ENCODE measurements around the gene NPIPB2.

NPIPB2 gene

DNA sequence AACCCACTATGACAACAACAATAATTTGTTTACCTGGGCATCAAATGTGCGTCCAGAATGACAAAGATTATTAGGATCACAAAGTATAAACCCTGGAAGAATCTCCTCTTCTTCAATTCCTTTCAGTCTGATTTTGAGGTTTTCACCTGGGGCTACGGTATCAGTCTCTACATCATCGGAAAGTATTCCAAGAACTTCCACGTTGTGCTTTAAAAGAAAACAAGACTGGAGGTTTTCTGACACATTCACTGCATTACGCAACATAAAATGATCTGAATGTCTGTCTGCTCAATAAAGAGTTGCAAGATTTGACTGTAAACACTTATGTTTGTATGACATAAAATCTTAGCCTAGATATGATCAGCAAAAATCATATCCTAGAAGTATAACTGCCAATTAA, 64.5 kb downstream of the NPIPB2 start:
- H3K4me3 ChIP-seq (ENCODE audit: control insufficient read depth, low read depth, low read length): no peak overlapping the region
- DNase-seq (ENCODE audit: low read depth): no peak
- TF ChIP-seq, protein P1, sequence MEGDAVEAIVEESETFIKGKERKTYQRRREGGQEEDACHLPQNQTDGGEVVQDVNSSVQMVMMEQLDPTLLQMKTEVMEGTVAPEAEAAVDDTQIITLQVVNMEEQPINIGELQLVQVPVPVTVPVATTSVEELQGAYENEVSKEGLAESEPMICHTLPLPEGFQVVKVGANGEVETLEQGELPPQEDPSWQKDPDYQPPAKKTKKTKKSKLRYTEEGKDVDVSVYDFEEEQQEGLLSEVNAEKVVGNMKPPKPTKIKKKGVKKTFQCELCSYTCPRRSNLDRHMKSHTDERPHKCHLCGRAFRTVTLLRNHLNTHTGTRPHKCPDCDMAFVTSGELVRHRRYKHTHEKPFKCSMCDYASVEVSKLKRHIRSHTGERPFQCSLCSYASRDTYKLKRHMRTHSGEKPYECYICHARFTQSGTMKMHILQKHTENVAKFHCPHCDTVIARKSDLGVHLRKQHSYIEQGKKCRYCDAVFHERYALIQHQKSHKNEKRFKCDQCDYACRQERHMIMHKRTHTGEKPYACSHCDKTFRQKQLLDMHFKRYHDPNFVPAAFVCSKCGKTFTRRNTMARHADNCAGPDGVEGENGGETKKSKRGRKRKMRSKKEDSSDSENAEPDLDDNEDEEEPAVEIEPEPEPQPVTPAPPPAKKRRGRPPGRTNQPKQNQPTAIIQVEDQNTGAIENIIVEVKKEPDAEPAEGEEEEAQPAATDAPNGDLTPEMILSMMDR (IDR thresholded peaks at IDR 0.05; ENCODE audit: control insufficient read depth, insufficient read depth, low read depth, low read length, missing control alignments): no peak
